Stimulated activated CD4-positive, alpha-beta T cell treated with anti-CD3 and anti-CD28 coated beads, Interleukin-4, amount 100 ng/mL, for 1 hour (primary cell): ENCODE results near the gene EPB41L3.
"Not testable (repeated sequence)": the region's sequence is repeated elsewhere in the genome, so short reads cannot be mapped to it uniquely, and the experiment has no call there.

Experiments
- DNase-seq: peaks from one replicate; pipeline ENCODE4 v3.0.0-alpha.2; 2020

Gene EPB41L3

DNA sequence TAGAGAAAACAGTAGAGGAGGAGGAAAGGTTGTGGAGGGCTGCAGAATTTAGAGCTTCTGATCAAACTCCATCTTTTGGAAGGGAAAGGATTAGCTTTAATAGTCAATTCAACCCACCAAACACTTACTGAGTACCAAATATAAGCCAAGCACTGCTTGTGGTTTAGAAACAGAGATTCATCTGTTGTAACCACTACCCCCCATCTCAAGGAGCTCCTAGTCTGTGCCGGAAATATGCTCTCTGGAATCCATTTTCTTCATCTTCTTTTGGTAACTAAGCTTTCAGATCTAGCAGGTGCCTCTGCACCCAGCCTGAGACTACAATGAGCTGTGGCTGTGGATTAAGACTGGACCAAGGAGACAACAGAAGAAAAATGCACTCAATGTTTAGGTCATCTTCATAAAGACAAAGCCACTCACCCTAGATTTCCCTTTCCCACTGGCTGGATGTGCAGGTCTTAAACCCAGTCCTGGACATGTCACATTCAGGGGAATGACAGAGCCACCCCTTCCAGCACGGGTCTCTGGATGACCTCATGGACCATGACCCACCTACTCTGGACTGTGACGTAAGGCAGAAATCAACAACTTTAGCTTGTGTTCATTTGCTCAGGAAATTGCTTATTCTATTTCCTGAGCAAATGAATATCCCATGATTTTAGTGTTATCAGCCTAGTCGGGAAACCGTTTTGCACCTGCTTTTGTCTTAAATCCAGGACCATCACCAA is 52.9 kb downstream of the EPB41L3 start:
- no peak for DNase-seq

GRCh38 chr18:5488844-5489243 is 55.0 kb downstream of the EPB41L3 start:
- DNase-seq = no peak

GRCh38 chr18:5488044-5488443 is 55.8 kb downstream of the EPB41L3 start:
- DNase-seq = not testable (repeated sequence)

- DNase-seq = no peak
Observed at GRCh38 chr18:5484526-5484925, 59.3 kb downstream of the EPB41L3 start.

DNA sequence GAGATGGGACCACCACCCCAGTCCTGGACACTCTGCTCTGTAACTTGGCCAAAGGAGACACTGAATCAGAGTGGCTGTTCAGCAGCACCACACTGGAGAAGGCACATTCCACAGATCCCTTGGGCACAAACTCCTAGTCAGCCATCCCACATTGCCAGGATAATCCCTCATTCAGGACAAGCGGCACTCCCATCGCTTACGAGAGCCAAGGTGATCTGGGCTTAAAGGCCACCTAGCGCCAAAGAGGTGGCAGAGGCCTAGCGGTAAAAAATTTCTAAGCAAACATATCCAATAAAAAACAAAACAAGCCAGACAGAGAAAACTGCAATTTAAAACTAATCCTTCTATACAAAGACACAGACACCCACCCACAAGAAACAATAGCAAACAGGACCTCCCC is 62.2 kb downstream of the EPB41L3 start:
- DNase-seq = no peak

- no peak for DNase-seq
Observed at GRCh38 chr18:5478261-5478660, 65.5 kb downstream of the EPB41L3 start.

GRCh38 chr18:5476961-5477800 is 66.6 kb downstream of the EPB41L3 start:
- no peak for DNase-seq

DNA sequence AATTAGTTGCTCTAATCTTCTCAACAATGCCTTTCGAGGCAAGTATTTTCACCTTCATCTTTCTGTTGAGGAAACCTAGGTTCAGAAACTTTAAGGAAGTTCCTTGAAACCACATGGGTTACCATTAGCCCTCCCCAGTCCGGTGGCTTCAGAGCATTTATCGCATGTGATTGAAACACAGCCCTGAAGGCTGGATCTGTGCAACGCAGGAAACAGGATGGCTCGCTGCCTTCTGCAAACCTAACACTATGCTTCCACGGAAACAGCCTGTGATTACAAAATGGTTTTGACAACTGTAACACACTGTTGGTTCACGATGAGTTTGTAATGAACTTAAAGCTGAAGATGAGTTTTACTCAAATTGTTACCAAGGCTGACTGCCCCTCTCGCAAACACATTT is 68.5 kb downstream of the EPB41L3 start:
- DNase-seq = no peak

- DNase-seq = no peak
Observed at GRCh38 chr18:5469340-5469739, 74.5 kb downstream of the EPB41L3 start.

DNA sequence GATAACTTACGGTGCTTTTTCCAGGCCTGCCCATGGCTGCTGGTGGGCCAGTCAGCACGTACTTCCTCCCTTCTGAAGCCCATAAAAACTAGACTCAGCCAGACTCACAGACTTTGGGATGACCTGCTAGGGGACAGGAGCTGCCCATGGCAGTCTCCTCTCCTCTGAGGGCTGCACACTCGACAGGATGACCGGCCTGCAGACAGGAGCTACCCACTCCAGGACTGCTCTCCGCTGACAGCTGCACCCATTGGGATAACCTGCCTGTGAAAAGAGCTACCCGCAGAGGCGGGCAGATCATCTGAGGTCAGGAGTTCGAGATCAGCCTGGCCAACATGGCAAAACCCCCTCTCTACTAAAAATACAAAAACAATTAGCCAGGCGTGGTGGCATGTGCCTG is 75.4 kb downstream of the EPB41L3 start:
- no peak for DNase-seq

- no peak for DNase-seq
Observed at GRCh38 chr18:5467671-5468070, 76.1 kb downstream of the EPB41L3 start.

DNA sequence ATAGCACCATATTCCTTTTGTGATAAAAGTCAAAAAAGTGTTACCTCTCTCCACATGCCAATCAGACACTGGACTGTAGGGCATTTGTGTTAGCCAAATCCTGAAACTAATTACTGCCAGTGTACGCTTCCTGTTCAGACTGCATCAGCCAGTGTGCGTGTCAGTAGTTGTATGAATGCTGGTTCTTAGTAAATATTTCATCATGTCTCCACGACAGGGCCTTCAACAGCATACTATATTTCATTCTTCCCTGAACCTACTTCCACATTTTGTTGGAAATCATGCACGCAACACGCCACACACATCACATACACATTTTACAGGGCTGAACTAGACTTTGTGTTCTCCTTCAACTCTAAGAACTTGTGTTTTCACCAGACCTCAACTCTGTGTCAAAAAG is 77.5 kb downstream of the EPB41L3 start:
- DNase-seq = no peak

DNA sequence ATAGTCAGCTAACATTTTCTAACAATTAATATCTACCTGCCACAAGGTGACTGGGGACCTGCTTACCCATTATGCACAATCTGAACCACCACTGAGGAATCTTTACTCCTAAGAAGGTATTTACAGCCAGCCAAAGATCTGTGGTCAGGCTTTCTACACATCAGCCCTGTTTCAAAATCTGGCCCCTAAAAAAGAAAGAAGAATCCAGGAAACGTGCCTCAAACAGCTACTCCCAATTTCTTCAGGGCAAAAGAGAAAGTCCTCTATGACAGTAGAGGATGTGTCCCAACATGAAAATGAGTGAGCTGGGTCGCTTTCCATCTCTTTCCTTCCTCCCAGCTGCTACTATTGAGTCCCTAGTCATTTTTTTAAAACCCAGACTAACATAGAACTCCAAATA is 79.5 kb downstream of the EPB41L3 start:
- DNase-seq = no peak

DNA sequence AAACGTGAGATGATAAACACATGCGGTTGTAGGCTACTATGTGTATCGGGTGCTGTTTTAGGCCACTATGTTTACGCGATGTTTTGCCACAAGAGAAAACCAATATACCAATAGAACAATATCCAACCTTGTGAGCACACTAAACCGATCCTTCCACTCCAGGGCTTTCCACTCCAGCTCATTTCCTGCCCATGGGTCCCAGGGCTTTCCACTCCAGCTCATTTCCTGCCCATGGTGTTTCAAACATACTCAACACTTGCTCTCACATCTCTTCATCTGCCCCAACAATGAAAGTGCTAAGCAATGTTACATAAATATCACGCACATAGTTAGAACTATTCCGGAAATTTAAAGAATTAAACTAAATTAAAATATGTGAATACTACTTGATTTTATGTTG is 80.0 kb downstream of the EPB41L3 start:
- no peak for DNase-seq

GRCh38 chr18:5463390-5463789 is 80.4 kb downstream of the EPB41L3 start:
- DNase-seq = no peak

- no peak for DNase-seq
Observed at GRCh38 chr18:5462227-5462626, 81.6 kb downstream of the EPB41L3 start.

GRCh38 chr18:5461041-5461440 is 82.8 kb downstream of the EPB41L3 start:
- DNase-seq = no peak

DNA sequence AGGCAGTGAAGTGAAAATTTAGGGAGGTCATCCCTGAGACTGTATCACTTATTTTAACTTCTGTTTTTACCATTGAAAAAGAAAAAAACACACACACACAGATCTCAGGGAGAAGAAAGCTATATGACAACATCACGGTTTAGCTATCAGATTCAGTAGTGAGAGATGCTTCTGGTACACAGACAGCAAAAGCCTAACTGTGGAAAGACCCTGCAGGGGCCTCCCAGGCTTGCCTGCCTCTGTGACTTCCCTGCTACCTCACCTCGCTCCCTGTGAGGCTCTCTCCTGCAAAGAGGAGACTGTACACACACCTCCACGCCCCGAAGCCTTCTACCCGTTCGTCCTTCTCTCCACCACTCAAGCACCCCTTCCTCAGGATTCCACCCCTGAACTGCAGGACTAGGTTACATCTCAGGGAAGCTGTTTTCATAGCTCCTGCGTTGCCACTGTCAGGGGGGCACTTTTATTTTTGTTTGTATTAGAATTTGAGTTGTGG is 86.3 kb downstream of the EPB41L3 start:
- DNase-seq = no peak

DNA sequence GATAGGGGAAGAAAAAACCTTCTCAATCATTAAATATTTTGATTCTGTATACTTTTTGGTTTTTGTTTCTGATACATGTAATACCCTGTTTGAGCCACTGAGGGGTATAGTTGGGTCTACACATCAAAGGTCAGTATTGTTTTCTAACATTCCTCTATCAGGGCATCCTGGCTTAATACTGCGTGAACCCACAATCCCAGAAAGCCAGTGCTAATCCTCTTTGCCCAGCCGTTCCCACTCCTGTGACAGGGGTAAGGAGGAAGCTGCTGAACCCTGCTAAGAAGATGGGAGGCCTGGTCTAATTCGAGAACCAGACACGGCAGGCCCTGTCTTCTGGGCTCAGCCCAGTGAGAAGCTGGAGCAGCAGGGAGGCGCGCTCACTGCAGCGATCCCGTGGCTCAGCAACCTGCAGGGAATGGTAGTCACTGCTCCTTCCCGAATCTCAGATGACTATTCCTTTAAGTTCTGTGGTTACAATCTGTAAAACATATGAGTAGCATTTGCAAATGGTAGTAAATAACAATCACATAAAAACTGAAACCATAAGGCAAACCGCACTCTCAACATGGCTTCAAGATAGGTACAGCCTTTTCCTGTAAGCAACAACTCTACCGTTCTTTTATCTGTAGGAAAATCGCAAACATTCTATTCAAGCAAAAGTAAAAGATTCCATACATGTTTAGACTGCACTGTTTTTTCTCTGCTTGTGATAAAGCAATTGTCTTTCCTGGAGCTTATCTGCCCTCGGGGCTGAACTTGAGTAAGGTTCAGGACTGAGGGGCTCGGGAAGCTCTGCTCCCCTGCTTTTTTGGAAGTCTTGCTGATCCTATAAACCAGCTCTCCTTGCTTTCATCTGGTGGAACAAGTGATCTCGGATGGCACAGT is 87.0 kb downstream of the EPB41L3 start:
- DNase-seq = no peak

DNA sequence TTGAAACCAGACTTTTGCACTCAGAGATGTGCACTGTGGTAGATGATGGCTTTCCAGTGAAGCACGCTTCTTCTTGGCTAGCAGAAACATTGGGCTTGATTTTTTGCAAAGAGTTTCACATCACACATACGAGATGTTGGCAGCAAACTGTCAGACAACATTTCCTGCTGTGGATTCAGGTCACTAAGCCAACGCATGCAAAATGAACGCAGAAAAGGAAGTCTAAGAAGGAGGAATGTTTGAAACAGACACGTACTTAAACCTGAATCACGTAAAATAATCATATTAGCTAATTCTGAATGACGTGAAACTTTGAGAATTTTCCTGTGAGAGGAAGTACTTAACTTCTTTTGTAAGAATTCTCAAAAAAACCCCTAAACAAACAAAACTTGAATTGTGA is 88.1 kb downstream of the EPB41L3 start:
- DNase-seq = no peak

GRCh38 chr18:5452943-5453443 is 90.8 kb downstream of the EPB41L3 start:
- no peak for DNase-seq

- no peak for DNase-seq
Observed at GRCh38 chr18:5451871-5452270, 91.9 kb downstream of the EPB41L3 start.

DNA sequence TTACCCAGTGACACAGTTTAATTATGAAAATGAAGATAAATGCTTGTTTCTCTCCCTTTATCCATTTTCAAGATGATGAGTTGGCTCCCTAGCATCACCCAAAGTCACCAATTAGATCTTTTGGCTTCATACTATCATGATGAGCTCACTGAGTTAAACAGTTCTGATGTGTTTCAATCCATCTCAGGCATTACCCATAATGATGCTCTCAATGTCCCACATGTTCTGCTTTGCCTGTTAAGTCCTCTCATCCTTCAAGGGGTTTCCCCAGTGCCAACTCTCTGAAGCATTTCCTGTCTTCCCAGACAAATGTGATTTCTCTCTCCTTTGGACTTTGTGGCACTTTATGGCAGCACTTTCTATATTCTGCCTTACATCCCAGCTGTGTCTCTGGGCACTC is 92.6 kb downstream of the EPB41L3 start:
- no peak for DNase-seq
